EL (cell line): Measurements from ENCODE around the gene FANCM.

Experiments used
- DNase-seq: peaks from one replicate; pipeline ENCODE4 v3.0.0-alpha.2; 2016

Gene FANCM

GRCh38 chr14:45238988-45239387, 103.3 kb downstream of the FANCM start:
- no peak for DNase-seq

GRCh38 chr14:45242706-45243105, 107.0 kb downstream of the FANCM start:
- no peak for DNase-seq

- no peak for DNase-seq
Measured at GRCh38 chr14:45246151-45246550, 110.4 kb downstream of the FANCM start.

GRCh38 chr14:45246691-45247090, 111.0 kb downstream of the FANCM start:
- peak; percentile 4 for DNase-seq

- peak; percentile 30 for DNase-seq
Measured at GRCh38 chr14:45247427-45247826, 111.7 kb downstream of the FANCM start.

GRCh38 chr14:45249856-45250575, 114.3 kb downstream of the FANCM start:
- DNase-seq: peak; percentile 70
